Panc1 (cell line): ENCODE results near the gene STAB1. TPM values are rescaled to one million over a fixed set of nuclear protein-coding genes. Genes with fewer than 3 reads are reported as not detected.

Experiments used
- ATAC-seq: fragments of 200-7000 bp; cut with Tn5 transposase; 2 replicates; pipeline ENCODE4 v1.9.1; 2020; ENCODE audit warnings: mild to moderate bottlenecking, moderate library complexity
- BruUV-seq: library from RNA; stranded (reverse); fragments of 400-500 nt; replicated peaks from 2 replicates; lab custom pipeline; 2021; lab: Mats Ljungman, UMichigan
- CTCF ChIA-PET: fragments of 300-600 bp; sonication (Branson Sonifier 250); formaldehyde crosslinking; loops from one replicate; lab custom pipeline; 2022; ENCODE audit warnings: antibody characterized with exemption; lab: Charles Lee
- POLR2A ChIA-PET: fragments of 300-600 bp; sonication (Branson Sonifier 250); formaldehyde crosslinking; loops from one replicate; lab custom pipeline; 2022; ENCODE audit warnings: antibody characterized with exemption; lab: Charles Lee
- DNase-seq: peaks from one replicate; pipeline ENCODE4 v3.0.0-alpha.2; 2010; ENCODE audit warnings: low read depth, low spot score
- H3K27ac ChIP-seq: 2 replicates; pipeline ENCODE4 v1.5.1; 2011; ENCODE audit warnings: mild to moderate bottlenecking, low read length, inconsistent platforms
- H3K27me3 ChIP-seq: fragments of 200-500 bp; sonication (Bioruptor generic); 2 replicates; pipeline ENCODE4 v1.6.0; 2014; ENCODE audit warnings: low read length, inconsistent platforms; ENCODE audit not compliant: control insufficient read depth, insufficient read depth
- H3K36me3 ChIP-seq: fragments of 200-500 bp; sonication (Bioruptor generic); 2 replicates; pipeline ENCODE4 v1.5.1; 2014; ENCODE audit warnings: inconsistent platforms, mild to moderate bottlenecking, low read length, moderate library complexity; ENCODE audit not compliant: control insufficient read depth, insufficient read depth
- H3K4me1 ChIP-seq: 2 replicates; pipeline ENCODE4 v1.5.1; 2011; ENCODE audit warnings: inconsistent platforms, mild to moderate bottlenecking, low read length, moderate library complexity; ENCODE audit not compliant: control insufficient read depth, insufficient read depth
- H3K4me3 ChIP-seq, 2 experiments: 2 replicates each; pipeline ENCODE4 v1.5.1; 2011 to 2012; ENCODE audit warnings: low read depth in 2 of 2, low read length in 2 of 2, mild to moderate bottlenecking in 2 of 2, inconsistent platforms in 1 of 2, moderate library complexity in 1 of 2
- H3K9me3 ChIP-seq: fragments of 200-500 bp; sonication (Bioruptor generic); 2 replicates; pipeline ENCODE4 v1.5.1; 2014; ENCODE audit warnings: low read depth, mild to moderate bottlenecking, inconsistent platforms, low read length, moderate library complexity; ENCODE audit not compliant: control insufficient read depth, insufficient read depth
- POLR2AphosphoS5 ChIP-seq: IDR thresholded peaks from 2 replicates; pipeline ENCODE4 v1.6.1; 2012; ENCODE audit warnings: mild to moderate bottlenecking, low read depth, low read length, moderate library complexity
- REST ChIP-seq, 2 experiments: IDR thresholded peaks; 2 replicates each; pipeline ENCODE4 v1.6.1; 2011 to 2012; ENCODE audit warnings: low read depth in 2 of 2, control low read depth in 1 of 2, low read length in 1 of 2, mild to moderate bottlenecking in 1 of 2, moderate library complexity in 1 of 2; ENCODE audit not compliant: insufficient read depth in 1 of 2
- SIN3A ChIP-seq: IDR thresholded peaks from 2 replicates; pipeline ENCODE4 v1.6.1; 2012; ENCODE audit warnings: low read depth, mild to moderate bottlenecking, low read length, moderate library complexity, borderline replicate concordance; ENCODE audit not compliant: insufficient read depth
- TCF7L2 ChIP-seq: IDR thresholded peaks from 2 replicates; pipeline ENCODE4 v1.6.1; 2011; ENCODE audit warnings: mild to moderate bottlenecking, low read depth, low read length, inconsistent platforms
- in situ Hi-C: cut with HindIII; loops from 2 replicates; pipeline ENCODE4 v1.10.0; 2016; ENCODE audit warnings: low sequenced_read_pairs, low pct_unique_long_range_greater_than_20kb
- intact Hi-C: fragments of 100-400 bp; cut with micrococcal nuclease; formaldehyde crosslinking; loops from one replicate; pipeline ENCODE4 v1.10.0; 2022; ENCODE audit not compliant: unreplicated experiment
- total RNA-seq: library from RNA; stranded (reverse); gene quantifications from one replicate; pipeline ENCODE4 v1.2.1, GENCODE V29; 2021; ENCODE audit not compliant: unreplicated experiment
- TF ChIP-seq, protein P1 (sequence below): fragments of 450-650 bp; IDR thresholded peaks from 2 replicates; pipeline ENCODE4 v1.5.1; 2017; ENCODE audit warnings: mild to moderate bottlenecking

The STAB1 gene
- total RNA-seq, 1 experiment from 2014 or later = 0.39 TPM

GRCh38 chr3:52454938-52455282, 40.2 kb upstream of the STAB1 start:
- ChIA-PET POLR2A (no interaction called here), CTCF (no interaction called here)
- in situ Hi-C loops = no loop called here
- H3K27ac ChIP-seq = peak overlapping the region; percentile 93
- H3K36me3 ChIP-seq = peaks cover 6% of the 10 kb centered on the region; the same call in 1 of the 2 replicates
- no peaks in the 10 kb centered on the region for H3K9me3 ChIP-seq
- H3K27me3 ChIP-seq = no peaks in the 10 kb centered on the region
- ATAC-seq (peak; percentile 13; the same call in 1 of the 2 replicates), DNase-seq (no peak)
- BruUV-seq = no TSS peak
- H3K4me3 ChIP-seq = peak overlapping the region; percentile 68 to 74
- TF ChIP-seq TCF7L2 (no peak), POLR2AphosphoS5 (no peak), SIN3A (no peak), REST (IDR thresholded peaks at IDR 0.05; ENCODE audit: insufficient read depth in 1 of 2, low read depth in 2 of 2, low read length in 1 of 2) (no peak)
- TF ChIP-seq, protein P1, sequence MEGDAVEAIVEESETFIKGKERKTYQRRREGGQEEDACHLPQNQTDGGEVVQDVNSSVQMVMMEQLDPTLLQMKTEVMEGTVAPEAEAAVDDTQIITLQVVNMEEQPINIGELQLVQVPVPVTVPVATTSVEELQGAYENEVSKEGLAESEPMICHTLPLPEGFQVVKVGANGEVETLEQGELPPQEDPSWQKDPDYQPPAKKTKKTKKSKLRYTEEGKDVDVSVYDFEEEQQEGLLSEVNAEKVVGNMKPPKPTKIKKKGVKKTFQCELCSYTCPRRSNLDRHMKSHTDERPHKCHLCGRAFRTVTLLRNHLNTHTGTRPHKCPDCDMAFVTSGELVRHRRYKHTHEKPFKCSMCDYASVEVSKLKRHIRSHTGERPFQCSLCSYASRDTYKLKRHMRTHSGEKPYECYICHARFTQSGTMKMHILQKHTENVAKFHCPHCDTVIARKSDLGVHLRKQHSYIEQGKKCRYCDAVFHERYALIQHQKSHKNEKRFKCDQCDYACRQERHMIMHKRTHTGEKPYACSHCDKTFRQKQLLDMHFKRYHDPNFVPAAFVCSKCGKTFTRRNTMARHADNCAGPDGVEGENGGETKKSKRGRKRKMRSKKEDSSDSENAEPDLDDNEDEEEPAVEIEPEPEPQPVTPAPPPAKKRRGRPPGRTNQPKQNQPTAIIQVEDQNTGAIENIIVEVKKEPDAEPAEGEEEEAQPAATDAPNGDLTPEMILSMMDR = no peak
- H3K4me1 ChIP-seq = peaks cover 36% of the 10 kb centered on the region
- intact Hi-C loops = no loop called here

- peaks cover 30% of the 10 kb centered on the region for H3K4me1 ChIP-seq
- no peaks in the 10 kb centered on the region for H3K9me3 ChIP-seq
- CTCF ChIA-PET = no interaction called here
- peaks cover 6% of the 10 kb centered on the region; the same call in 1 of the 2 replicates for H3K36me3 ChIP-seq
- intact Hi-C loops (no loop called here), in situ Hi-C loops (no loop called here)
- BruUV-seq = no TSS peak
- POLR2A ChIA-PET = no interaction called here
- TF ChIP-seq POLR2AphosphoS5 (peak; percentile 49; the same call in 1 of the 2 replicates), REST (IDR thresholded peaks at IDR 0.05; ENCODE audit: insufficient read depth in 1 of 2, low read depth in 2 of 2, low read length in 1 of 2) (no peak), SIN3A (peak; percentile 45; the same call in 1 of the 2 replicates), TCF7L2 (no peak)
- TF ChIP-seq, protein P1 = no peak
- peak; percentile 86 for ATAC-seq
- H3K4me3 ChIP-seq = peak within 1 kb of the TSS; percentile 74 to 84
- H3K27me3 ChIP-seq = no peaks in the 10 kb centered on the region
- H3K27ac ChIP-seq = peak within 1 kb of the TSS; percentile 93
- DNase-seq = no peak
Measured at GRCh38 chr3:52455283-52456168, 39.6 kb upstream of the STAB1 start, which contains the start of gene NISCH. NISCH (plus strand) TSS chr3:52455604; CDS start chr3:52455642, 38 bp downstream.
